GM19239 (cell line): ENCODE measurements around the gene BRD3.

Source experiments
- DNase-seq: peaks from one replicate; pipeline ENCODE4 v3.0.0; 2011; ENCODE audit warnings: low spot score; ENCODE audit not compliant: insufficient read length
- FAIRE-seq: peaks from 2 replicates; lab custom pipeline; 2011; peaks lifted over from hg19 to GRCh38; lab: Jason Lieb, UNC

The BRD3 gene

GRCh38 chr9:133982971-133983720, 84.7 kb downstream of the BRD3 start:
- no peak for FAIRE-seq

GRCh38 chr9:133981958-133982681, 85.7 kb downstream of the BRD3 start:
- DNase-seq (no peak), FAIRE-seq (no peak)

More at GRCh38 chr9:133982971-133983720, 84.7 kb downstream of the BRD3 start:
- no peak for DNase-seq

GRCh38 chr9:133981589-133981957, 86.3 kb downstream of the BRD3 start:
- DNase-seq: no peak

GRCh38 chr9:133980864-133981588, 86.8 kb downstream of the BRD3 start:
- FAIRE-seq (no peak), DNase-seq (no peak)

More at GRCh38 chr9:133981589-133981957, 86.3 kb downstream of the BRD3 start:
- FAIRE-seq: no peak
